ENCODE data around the gene COL6A2. TPM values are rescaled to one million over a fixed set of nuclear protein-coding genes. Genes with fewer than 3 reads are reported as not detected.

COL6A2 gene
- total RNA-seq, 6 experiments from 2014 or later, result 17.3 to 81.7 (median 38.4) TPM

DNA sequence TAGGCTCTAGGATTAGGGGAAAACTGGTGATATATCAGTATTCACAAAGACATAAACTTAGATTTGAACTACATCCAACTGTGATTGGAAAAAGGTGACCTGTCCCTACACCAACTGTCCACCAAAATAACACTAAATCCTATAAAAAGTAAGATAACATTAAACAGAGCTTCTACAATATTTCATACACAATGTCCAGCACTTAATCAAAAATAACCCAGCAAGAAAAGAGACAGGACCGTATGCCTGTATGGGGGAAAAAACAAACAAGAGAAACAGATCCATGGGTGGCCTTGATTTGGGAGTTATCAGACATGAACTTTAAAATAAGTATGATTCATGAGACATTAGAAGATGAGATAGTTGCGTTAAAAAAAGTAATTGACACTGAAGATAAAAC lies 9.7 kb upstream of the COL6A2 start:
- ATAC-seq, result no peak
- H3K36me3 ChIP-seq, result no peaks in the 10 kb centered on the region
- WGBS (ENCODE audit: insufficient coverage, low coverage, low lambda C conversion rate, missing lambda C conversion rate), result 58% methylated on average over 2 of the region's 2 CpGs

DNA sequence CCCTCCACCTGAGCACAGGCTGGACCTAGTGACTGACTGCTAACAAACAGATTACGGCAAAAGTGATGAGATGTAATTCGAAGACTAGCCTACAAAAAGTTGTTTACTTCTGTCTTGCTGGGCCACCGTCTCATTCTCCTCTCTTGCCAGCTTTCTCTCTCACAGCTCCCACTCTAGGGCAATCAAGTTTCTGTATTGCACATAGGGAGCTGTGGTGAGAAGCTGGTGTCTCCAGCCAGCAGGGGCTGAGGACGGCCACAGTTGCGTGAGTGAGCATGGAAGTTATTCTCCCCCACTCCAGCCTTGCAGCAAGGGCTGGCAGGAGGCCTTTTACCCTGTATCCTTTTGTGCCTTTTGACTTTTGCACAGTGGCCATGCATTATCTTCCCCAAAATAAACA lies 8.6 kb upstream of the COL6A2 start:
- DNase-seq (no peak), ATAC-seq (no peak)
- Histone ChIP-seq H3K27ac (no peak overlapping the region), H3K4me3 (no peak overlapping the region), H3K9me3 (peaks cover 0 to 3% (median 0%) of the 10 kb centered on the region in 4 donors), H3K27me3 (no peaks in the 10 kb centered on the region), H3K36me3 (no peaks in the 10 kb centered on the region), H3K4me1 (no peaks in the 10 kb centered on the region)
- no peak for TF ChIP-seq POLR2A (IDR thresholded peaks at IDR 0.05)
- TF ChIP-seq, protein P1, sequence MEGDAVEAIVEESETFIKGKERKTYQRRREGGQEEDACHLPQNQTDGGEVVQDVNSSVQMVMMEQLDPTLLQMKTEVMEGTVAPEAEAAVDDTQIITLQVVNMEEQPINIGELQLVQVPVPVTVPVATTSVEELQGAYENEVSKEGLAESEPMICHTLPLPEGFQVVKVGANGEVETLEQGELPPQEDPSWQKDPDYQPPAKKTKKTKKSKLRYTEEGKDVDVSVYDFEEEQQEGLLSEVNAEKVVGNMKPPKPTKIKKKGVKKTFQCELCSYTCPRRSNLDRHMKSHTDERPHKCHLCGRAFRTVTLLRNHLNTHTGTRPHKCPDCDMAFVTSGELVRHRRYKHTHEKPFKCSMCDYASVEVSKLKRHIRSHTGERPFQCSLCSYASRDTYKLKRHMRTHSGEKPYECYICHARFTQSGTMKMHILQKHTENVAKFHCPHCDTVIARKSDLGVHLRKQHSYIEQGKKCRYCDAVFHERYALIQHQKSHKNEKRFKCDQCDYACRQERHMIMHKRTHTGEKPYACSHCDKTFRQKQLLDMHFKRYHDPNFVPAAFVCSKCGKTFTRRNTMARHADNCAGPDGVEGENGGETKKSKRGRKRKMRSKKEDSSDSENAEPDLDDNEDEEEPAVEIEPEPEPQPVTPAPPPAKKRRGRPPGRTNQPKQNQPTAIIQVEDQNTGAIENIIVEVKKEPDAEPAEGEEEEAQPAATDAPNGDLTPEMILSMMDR (IDR thresholded peaks at IDR 0.05), result no peak
- WGBS (ENCODE audit: insufficient coverage, low coverage, low lambda C conversion rate, missing lambda C conversion rate), result 62% methylated on average over 3 of the region's 5 CpGs
- intact Hi-C loops (cut with DNase I), result no loop called here

More for the DNA sequence above, 9.7 kb upstream of the COL6A2 start:
- Histone ChIP-seq H3K4me1 (no peaks in the 10 kb centered on the region), H3K27ac (no peak overlapping the region), H3K9me3 (peaks cover 0 to 3% (median 0%) of the 10 kb centered on the region in 4 donors), H3K4me3 (no peak overlapping the region), H3K27me3 (no peaks in the 10 kb centered on the region)
- no peak for DNase-seq
- no peak for TF ChIP-seq POLR2A (IDR thresholded peaks at IDR 0.05)
- TF ChIP-seq, protein P1 (IDR thresholded peaks at IDR 0.05), result no peak
- intact Hi-C loops (cut with DNase I), result no loop called here

DNA sequence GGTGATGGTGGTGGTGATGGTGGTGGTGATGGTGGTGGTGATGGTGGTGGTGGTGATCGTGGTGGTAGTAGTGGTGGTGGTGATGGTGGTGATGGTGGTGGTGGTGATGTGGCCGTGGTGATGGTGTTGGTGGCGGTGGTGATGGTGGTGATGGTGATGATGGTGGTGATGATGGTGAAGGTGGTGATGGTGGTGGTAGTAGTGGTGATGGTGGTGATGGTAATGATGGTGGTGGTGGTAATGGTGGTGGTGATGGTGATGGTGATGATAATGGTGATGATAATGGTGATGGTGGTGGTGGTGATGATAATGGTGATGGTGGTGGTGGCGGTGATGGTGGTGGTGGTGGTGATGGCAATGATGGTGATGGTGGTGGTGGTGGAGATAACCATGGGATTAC lies 6.8 kb upstream of the COL6A2 start:
- H3K4me3 ChIP-seq, result no peak overlapping the region
- intact Hi-C loops (cut with DNase I), result no loop called here
- no peaks in the 10 kb centered on the region for H3K27me3 ChIP-seq
- WGBS (ENCODE audit: insufficient coverage, low coverage, low lambda C conversion rate, missing lambda C conversion rate), result 70% methylated on average over 4 of the region's 4 CpGs
- H3K9me3 ChIP-seq, result peaks cover 0 to 3% (median 0%) of the 10 kb centered on the region in 4 donors
- no peaks in the 10 kb centered on the region for H3K36me3 ChIP-seq
- TF ChIP-seq, protein P1 (IDR thresholded peaks at IDR 0.05), result no peak
- TF ChIP-seq POLR2A (IDR thresholded peaks at IDR 0.05), result no peak
- no peak overlapping the region for H3K27ac ChIP-seq
- no peak for ATAC-seq
- H3K4me1 ChIP-seq, result no peaks in the 10 kb centered on the region
- DNase-seq, result no peak

DNA sequence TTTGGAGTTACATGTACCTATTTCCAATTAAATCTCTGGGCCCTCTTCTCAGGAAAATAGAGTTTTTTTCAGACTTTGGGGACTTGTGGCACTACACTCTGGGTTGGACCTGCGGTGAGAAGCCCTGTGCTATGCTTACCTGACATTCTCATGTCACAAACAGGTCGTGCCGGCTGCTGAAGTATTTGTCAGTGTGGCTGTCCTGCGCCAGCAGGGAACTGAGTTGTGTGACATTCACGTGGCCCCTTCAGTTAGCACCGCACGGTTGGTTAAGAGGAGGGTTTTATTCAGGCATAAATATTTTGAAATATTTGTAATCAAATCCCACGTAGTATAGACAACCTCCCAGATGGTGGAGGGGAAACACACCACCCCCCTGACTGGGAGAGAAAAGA lies 6.3 kb upstream of the COL6A2 start:
- TF ChIP-seq, protein P1 (IDR thresholded peaks at IDR 0.05), result no peak
- no peak for TF ChIP-seq POLR2A (IDR thresholded peaks at IDR 0.05)
- no peak for ATAC-seq
- intact Hi-C loops (cut with DNase I), result no loop called here
- DNase-seq, result no peak
- no peak overlapping the region for H3K4me3 ChIP-seq
- no peaks in the 10 kb centered on the region for H3K4me1 ChIP-seq
- peak overlapping the region in 1 of 3 donors; percentile 43 for H3K27ac ChIP-seq
- H3K9me3 ChIP-seq, result peaks cover 0 to 3% (median 0%) of the 10 kb centered on the region in 4 donors
- WGBS (ENCODE audit: insufficient coverage, low coverage, low lambda C conversion rate, missing lambda C conversion rate), result 84% methylated on average over 6 of the region's 8 CpGs
- H3K36me3 ChIP-seq, result no peaks in the 10 kb centered on the region
- H3K27me3 ChIP-seq, result no peaks in the 10 kb centered on the region

Data from right lobe of liver (tissue), 6 donors.